ENCODE data around the gene FBXO5.

DNA sequence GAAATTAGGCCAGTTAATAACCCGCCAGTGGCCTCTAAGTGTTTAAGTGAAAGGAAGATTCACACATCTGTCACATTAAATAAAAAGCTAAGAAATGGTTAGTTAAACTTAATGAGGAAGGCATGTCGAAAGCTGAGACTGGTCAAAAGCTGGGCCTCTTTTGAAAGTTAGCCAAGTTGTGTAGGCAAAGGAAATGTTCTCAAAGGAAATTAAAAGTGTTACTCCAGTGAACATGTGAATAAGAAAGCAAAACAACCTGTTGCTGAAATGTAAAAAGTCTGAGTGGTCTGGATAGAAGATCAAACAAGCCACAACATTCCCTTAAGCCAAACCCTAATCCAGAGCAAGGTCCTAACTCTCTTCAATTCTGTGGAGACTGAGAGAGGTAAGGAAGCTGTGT is 30.6 kb upstream of the FBXO5 start:
- TF ChIP-seq, protein P1, sequence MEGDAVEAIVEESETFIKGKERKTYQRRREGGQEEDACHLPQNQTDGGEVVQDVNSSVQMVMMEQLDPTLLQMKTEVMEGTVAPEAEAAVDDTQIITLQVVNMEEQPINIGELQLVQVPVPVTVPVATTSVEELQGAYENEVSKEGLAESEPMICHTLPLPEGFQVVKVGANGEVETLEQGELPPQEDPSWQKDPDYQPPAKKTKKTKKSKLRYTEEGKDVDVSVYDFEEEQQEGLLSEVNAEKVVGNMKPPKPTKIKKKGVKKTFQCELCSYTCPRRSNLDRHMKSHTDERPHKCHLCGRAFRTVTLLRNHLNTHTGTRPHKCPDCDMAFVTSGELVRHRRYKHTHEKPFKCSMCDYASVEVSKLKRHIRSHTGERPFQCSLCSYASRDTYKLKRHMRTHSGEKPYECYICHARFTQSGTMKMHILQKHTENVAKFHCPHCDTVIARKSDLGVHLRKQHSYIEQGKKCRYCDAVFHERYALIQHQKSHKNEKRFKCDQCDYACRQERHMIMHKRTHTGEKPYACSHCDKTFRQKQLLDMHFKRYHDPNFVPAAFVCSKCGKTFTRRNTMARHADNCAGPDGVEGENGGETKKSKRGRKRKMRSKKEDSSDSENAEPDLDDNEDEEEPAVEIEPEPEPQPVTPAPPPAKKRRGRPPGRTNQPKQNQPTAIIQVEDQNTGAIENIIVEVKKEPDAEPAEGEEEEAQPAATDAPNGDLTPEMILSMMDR (conservative IDR thresholded peaks at IDR 0.05; ENCODE audit: low read depth, low read length) = no peak
- TF ChIP-seq EZH2 (IDR thresholded peaks at IDR 0.05; ENCODE audit: borderline replicate concordance, low read depth, low read length, poor library complexity, severe bottlenecking) = no peak

All from A673 (cell line).